Ishikawa (cell line): ENCODE measurements around the gene TMEM94.

Source experiments
- EP300 ChIP-seq: IDR thresholded peaks from 2 replicates; pipeline ENCODE4 v1.6.1; 2012; ENCODE audit warnings: borderline replicate concordance
- TEAD4 ChIP-seq: IDR thresholded peaks from 2 replicates; pipeline ENCODE4 v1.6.1; 2012
- TF ChIP-seq, protein P1 (sequence below): IDR thresholded peaks from 2 replicates; pipeline ENCODE4 v1.6.1; 2012; ENCODE audit warnings: low read depth, mild to moderate bottlenecking

DNA sequence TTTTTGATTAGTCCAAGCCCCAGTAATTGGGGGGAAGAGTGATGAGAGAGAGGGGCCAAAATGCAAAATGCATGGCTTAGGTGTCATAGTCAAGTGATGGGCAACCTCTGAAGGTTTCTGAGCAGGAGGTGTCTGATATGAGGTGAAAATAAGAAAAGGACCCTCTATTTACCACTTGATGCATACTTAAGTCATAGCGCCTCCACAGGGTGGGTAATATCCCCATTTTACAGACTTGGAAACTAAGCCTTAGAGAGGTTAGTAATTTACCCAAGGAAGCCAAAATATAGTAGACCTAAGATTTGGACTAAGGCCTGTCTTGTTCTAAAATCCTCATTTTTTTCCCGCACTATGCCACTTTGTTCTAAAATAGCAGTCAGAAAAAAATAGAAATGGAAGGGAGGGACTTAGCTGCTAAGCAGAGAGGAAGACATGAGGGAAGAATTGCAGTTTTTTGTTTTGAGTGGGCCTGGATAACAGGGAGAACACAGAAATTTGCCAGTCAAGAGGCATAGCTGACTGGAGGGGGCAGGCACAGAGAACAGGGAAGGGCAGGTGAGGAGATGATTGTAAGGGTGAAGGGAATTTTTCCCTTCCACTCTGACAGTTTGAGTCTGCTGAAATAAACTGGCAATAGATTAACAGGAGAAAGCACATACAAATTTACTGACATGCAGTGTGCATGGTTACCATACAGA is 48.6 kb upstream of the TMEM94 start:
- TF ChIP-seq TEAD4 (no peak), EP300 (no peak)
- TF ChIP-seq, protein P1, sequence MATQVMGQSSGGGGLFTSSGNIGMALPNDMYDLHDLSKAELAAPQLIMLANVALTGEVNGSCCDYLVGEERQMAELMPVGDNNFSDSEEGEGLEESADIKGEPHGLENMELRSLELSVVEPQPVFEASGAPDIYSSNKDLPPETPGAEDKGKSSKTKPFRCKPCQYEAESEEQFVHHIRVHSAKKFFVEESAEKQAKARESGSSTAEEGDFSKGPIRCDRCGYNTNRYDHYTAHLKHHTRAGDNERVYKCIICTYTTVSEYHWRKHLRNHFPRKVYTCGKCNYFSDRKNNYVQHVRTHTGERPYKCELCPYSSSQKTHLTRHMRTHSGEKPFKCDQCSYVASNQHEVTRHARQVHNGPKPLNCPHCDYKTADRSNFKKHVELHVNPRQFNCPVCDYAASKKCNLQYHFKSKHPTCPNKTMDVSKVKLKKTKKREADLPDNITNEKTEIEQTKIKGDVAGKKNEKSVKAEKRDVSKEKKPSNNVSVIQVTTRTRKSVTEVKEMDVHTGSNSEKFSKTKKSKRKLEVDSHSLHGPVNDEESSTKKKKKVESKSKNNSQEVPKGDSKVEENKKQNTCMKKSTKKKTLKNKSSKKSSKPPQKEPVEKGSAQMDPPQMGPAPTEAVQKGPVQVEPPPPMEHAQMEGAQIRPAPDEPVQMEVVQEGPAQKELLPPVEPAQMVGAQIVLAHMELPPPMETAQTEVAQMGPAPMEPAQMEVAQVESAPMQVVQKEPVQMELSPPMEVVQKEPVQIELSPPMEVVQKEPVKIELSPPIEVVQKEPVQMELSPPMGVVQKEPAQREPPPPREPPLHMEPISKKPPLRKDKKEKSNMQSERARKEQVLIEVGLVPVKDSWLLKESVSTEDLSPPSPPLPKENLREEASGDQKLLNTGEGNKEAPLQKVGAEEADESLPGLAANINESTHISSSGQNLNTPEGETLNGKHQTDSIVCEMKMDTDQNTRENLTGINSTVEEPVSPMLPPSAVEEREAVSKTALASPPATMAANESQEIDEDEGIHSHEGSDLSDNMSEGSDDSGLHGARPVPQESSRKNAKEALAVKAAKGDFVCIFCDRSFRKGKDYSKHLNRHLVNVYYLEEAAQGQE: no peak
